ENCODE results near the gene CCL26. TPM values are rescaled to one million over a fixed set of nuclear protein-coding genes. Genes with fewer than 3 reads are reported as not detected.

The CCL26 gene
- total RNA-seq, 1 experiment from 2014 or later = 7.1 TPM

DNA sequence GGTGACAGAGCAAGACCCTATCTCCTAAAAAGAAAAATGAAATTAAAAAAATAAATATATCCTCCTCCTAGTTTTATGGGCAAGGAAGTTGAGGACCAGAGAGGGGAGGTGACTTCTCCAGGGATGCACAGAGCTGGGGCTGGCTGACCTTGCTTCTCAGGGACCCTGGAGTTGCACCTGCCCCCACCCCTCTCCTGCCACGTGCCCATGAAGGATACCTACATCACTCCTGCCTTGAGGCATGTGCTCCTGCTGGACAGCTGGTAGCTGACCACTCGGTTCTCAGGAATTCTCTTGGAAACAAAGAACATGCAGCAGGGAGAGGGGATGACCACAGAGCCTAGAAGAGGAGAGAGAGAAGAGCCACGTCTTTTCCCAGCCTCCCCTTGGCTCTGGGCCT, 41.1 kb upstream of the CCL26 start:
- Histone ChIP-seq H3K27ac (ENCODE audit: low read length) (no peak overlapping the region), H3K9me2 (replicated peaks; ENCODE audit: low read length) (no peaks in the 10 kb centered on the region), H3K4me2 (ENCODE audit: low read length) (no peak overlapping the region), H3K36me3 (ENCODE audit: low read depth, low read length) (no peaks in the 10 kb centered on the region), H3K4me3 (ENCODE audit: low read length) (no peak overlapping the region), H3F3A (ENCODE audit: low read length, unreplicated experiment) (no peaks in the 10 kb centered on the region), H3K27me3 (ENCODE audit: low read length) (no peaks in the 10 kb centered on the region), H3K4me1 (ENCODE audit: insufficient read depth, low read length) (no peaks in the 10 kb centered on the region), H3K9ac (ENCODE audit: low read length) (no peak overlapping the region), H3K9me3 (ENCODE audit: low read length) (no peaks in the 10 kb centered on the region), H4K20me1 (ENCODE audit: low read length) (no peaks in the 10 kb centered on the region), H3K79me2 (ENCODE audit: low read length) (no peaks in the 10 kb centered on the region), H2AFZ (ENCODE audit: low read length) (no peak overlapping the region)
- TF ChIP-seq, protein P1, sequence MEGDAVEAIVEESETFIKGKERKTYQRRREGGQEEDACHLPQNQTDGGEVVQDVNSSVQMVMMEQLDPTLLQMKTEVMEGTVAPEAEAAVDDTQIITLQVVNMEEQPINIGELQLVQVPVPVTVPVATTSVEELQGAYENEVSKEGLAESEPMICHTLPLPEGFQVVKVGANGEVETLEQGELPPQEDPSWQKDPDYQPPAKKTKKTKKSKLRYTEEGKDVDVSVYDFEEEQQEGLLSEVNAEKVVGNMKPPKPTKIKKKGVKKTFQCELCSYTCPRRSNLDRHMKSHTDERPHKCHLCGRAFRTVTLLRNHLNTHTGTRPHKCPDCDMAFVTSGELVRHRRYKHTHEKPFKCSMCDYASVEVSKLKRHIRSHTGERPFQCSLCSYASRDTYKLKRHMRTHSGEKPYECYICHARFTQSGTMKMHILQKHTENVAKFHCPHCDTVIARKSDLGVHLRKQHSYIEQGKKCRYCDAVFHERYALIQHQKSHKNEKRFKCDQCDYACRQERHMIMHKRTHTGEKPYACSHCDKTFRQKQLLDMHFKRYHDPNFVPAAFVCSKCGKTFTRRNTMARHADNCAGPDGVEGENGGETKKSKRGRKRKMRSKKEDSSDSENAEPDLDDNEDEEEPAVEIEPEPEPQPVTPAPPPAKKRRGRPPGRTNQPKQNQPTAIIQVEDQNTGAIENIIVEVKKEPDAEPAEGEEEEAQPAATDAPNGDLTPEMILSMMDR (conservative IDR thresholded peaks at IDR 0.05; ENCODE audit: low read depth, low read length) = no peak
- TF ChIP-seq EZH2 (IDR thresholded peaks at IDR 0.05; ENCODE audit: low read length, unreplicated experiment) = no peak
- no peak for TF ChIP-seq EZH2phosphoT487 (IDR thresholded peaks at IDR 0.05; ENCODE audit: borderline replicate concordance, low read length)
- DNase-seq (no peak), ATAC-seq (no peak)
- ChIA-PET POLR2A (ENCODE audit: unreplicated experiment) (no interaction called here), CTCF (no interaction called here)
- intact Hi-C loops (cut with micrococcal nuclease) = no loop called here
- no TSS peak for BruUV-seq (replicated peaks)

DNA sequence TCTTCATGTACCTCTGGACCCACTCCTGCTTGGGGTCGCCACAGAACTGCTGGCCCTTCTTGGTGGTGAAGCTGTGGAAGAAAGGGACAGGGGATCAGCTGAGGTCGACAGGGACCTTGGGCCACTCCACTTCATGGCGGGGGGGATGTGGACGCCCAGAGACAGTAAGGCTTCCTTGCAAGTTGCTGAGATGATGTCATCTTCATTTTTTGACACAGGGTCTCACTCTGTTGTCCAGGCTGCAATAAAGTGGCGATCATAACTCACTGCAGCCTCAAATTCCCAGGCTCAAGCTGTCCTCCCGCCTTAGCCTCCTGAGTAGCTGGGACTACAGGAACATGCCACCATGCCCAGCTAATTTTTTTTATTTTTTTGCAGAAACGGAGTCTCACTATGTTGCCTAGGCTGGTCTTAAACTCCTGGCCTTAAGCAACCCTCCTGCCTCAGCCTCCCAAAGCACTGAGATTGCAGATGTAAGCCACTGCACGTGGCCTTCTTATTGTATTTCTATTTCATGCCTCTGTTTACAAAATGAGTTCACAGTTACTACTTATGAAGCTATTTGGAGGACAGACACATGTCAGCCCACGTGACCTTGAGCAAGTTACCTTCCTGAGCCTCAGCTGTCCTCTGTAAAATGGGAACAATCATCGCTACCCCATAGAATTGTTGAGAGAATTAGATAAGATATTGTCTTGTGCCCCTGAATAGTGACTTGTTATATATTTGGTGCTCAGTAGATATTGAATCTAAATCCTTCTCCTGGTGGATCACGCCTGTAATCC, 40.1 kb upstream of the CCL26 start:
- no peaks in the 10 kb centered on the region for H3K36me3 ChIP-seq (ENCODE audit: low read depth, low read length)
- H3K4me3 ChIP-seq (ENCODE audit: low read length) = no peak overlapping the region
- TF ChIP-seq EZH2phosphoT487 (IDR thresholded peaks at IDR 0.05; ENCODE audit: borderline replicate concordance, low read length) (no peak), EZH2 (IDR thresholded peaks at IDR 0.05; ENCODE audit: low read length, unreplicated experiment) (no peak)
- TF ChIP-seq, protein P1 (conservative IDR thresholded peaks at IDR 0.05; ENCODE audit: low read depth, low read length) = no peak
- no peaks in the 10 kb centered on the region for H3F3A ChIP-seq (ENCODE audit: low read length, unreplicated experiment)
- no peaks in the 10 kb centered on the region for H3K9me2 ChIP-seq (replicated peaks; ENCODE audit: low read length)
- H3K27ac ChIP-seq (ENCODE audit: low read length) = no peak overlapping the region
- no peak overlapping the region for H3K9ac ChIP-seq (ENCODE audit: low read length)
- no peaks in the 10 kb centered on the region for H3K9me3 ChIP-seq (ENCODE audit: low read length)
- intact Hi-C loops (cut with micrococcal nuclease) = no loop called here
- ChIA-PET CTCF (no interaction called here), POLR2A (ENCODE audit: unreplicated experiment) (no interaction called here)
- H2AFZ ChIP-seq (ENCODE audit: low read length) = no peak overlapping the region
- H3K79me2 ChIP-seq (ENCODE audit: low read length) = no peaks in the 10 kb centered on the region
- no peak for DNase-seq
- BruUV-seq (replicated peaks) = no TSS peak
- H3K4me1 ChIP-seq (ENCODE audit: insufficient read depth, low read length) = no peaks in the 10 kb centered on the region
- ATAC-seq = no peak
- H3K4me2 ChIP-seq (ENCODE audit: low read length) = no peak overlapping the region
- H4K20me1 ChIP-seq (ENCODE audit: low read length) = no peaks in the 10 kb centered on the region
- H3K27me3 ChIP-seq (ENCODE audit: low read length) = no peaks in the 10 kb centered on the region

DNA sequence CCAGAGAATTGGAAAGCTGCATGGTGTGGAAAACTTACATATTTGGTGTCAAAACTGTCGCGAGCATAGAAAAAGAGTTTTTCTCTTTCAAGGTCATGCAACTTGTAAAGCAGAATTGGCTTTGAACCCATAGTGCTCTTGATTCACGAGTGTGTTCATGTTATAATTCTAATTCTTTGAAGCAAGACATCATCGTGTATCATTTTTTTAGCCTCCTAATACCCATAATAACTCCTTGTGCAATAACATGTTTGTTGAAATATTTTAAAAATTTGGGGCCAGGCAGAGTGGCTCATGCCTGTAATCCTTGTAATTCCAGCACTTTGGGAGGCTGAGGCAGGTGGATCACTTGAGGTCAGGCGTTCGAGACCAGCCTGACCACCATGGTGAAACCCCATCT, 37.4 kb upstream of the CCL26 start:
- CTCF ChIA-PET = no interaction called here
- H3K4me3 ChIP-seq (ENCODE audit: low read length) = no peak overlapping the region
- no TSS peak for BruUV-seq (replicated peaks)
- no peaks in the 10 kb centered on the region for H3F3A ChIP-seq (ENCODE audit: low read length, unreplicated experiment)
- no peak overlapping the region for H3K27ac ChIP-seq (ENCODE audit: low read length)
- intact Hi-C loops (cut with micrococcal nuclease) = no loop called here
- no peaks in the 10 kb centered on the region for H4K20me1 ChIP-seq (ENCODE audit: low read length)
- DNase-seq = no peak
- TF ChIP-seq EZH2phosphoT487 (IDR thresholded peaks at IDR 0.05; ENCODE audit: borderline replicate concordance, low read length) (no peak), EZH2 (IDR thresholded peaks at IDR 0.05; ENCODE audit: low read length, unreplicated experiment) (no peak)
- TF ChIP-seq, protein P1 (conservative IDR thresholded peaks at IDR 0.05; ENCODE audit: low read depth, low read length) = no peak
- no peak for ATAC-seq
- no peak overlapping the region for H2AFZ ChIP-seq (ENCODE audit: low read length)
- no peak overlapping the region for H3K9ac ChIP-seq (ENCODE audit: low read length)
- no peaks in the 10 kb centered on the region for H3K4me1 ChIP-seq (ENCODE audit: insufficient read depth, low read length)
- no peaks in the 10 kb centered on the region for H3K9me3 ChIP-seq (ENCODE audit: low read length)
- POLR2A ChIA-PET (ENCODE audit: unreplicated experiment) = no interaction called here
- H3K4me2 ChIP-seq (ENCODE audit: low read length) = no peak overlapping the region
- no peaks in the 10 kb centered on the region for H3K79me2 ChIP-seq (ENCODE audit: low read length)
- no peaks in the 10 kb centered on the region for H3K9me2 ChIP-seq (replicated peaks; ENCODE audit: low read length)
- H3K27me3 ChIP-seq (ENCODE audit: low read length) = no peaks in the 10 kb centered on the region
- no peaks in the 10 kb centered on the region for H3K36me3 ChIP-seq (ENCODE audit: low read depth, low read length)
